Measurements from ENCODE around the gene PLA2G15.

The PLA2G15 gene, protein sequence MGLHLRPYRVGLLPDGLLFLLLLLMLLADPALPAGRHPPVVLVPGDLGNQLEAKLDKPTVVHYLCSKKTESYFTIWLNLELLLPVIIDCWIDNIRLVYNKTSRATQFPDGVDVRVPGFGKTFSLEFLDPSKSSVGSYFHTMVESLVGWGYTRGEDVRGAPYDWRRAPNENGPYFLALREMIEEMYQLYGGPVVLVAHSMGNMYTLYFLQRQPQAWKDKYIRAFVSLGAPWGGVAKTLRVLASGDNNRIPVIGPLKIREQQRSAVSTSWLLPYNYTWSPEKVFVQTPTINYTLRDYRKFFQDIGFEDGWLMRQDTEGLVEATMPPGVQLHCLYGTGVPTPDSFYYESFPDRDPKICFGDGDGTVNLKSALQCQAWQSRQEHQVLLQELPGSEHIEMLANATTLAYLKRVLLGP

DNA sequence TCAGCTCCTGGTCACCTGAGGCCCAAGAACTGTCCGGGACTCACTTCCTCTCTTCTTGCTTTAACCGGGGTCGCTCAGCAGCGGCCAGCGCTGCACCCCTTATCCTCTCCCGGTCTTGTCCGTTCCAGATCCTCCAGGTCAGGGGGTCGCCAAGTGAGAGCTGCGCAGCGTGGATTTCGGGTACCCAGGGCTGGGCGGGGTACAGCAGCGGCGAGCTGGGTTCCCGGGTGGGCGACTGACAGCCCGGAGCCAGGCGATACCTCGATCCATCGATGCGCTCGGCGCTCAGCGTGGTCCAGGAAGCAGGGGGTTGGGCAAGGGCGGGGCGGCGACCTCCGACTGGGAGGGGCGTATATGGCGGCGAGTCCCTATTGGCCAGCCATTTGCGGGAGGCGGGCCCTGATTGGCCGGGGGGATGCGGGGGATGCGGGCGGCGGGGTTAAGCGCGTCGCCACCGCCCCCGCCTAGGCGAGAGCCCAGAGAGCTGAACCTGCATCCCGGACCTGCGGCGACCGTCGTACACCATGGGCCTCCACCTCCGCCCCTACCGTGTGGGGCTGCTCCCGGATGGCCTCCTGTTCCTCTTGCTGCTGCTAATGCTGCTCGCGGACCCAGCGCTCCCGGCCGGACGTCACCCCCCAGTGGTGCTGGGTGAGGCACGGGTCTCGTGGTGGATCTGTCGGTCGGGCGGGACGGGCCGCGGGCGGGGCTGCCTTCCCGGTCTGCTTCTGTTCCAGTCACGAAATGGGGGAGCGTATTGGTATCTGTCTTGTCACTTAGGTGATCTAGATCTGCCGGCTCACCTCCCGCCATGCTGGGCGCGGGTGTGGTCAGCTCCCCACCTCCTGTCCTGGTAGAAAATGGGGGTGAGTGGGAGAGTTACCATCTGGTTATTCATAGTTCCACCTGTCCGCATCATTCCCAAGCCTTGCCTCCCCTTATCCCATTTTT is at the start of gene PLA2G15:
PLA2G15 (plus strand) TSS at position 471 of the 951 bp plus-strand sequence; CDS start at position 525, 54 bp downstream.
- ChIA-PET CTCF (interaction anchor here (1.1 to 2.1 kb wide), 3 partner anchors 16 to 84 kb away, joined by 3 to 9 read pairs (median 8); partner anchors contain the start of gene SLC7A6), POLR2A (ENCODE audit: low non-redundant PET) (interaction anchor here (0.6 to 1.1 kb wide), 2 partner anchors 15 to 19 kb away, joined by 3 to 4 read pairs; partner anchors contain the start of gene SLC7A6)
- H3K27ac ChIP-seq = peak within 1 kb of the TSS; percentile 68
- TF ChIP-seq, protein P1, sequence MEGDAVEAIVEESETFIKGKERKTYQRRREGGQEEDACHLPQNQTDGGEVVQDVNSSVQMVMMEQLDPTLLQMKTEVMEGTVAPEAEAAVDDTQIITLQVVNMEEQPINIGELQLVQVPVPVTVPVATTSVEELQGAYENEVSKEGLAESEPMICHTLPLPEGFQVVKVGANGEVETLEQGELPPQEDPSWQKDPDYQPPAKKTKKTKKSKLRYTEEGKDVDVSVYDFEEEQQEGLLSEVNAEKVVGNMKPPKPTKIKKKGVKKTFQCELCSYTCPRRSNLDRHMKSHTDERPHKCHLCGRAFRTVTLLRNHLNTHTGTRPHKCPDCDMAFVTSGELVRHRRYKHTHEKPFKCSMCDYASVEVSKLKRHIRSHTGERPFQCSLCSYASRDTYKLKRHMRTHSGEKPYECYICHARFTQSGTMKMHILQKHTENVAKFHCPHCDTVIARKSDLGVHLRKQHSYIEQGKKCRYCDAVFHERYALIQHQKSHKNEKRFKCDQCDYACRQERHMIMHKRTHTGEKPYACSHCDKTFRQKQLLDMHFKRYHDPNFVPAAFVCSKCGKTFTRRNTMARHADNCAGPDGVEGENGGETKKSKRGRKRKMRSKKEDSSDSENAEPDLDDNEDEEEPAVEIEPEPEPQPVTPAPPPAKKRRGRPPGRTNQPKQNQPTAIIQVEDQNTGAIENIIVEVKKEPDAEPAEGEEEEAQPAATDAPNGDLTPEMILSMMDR (conservative IDR thresholded peaks at IDR 0.05; ENCODE audit: low read depth) = no peak
- peak; percentile 97 for DNase-seq (ENCODE audit: low spot score)

DNA sequence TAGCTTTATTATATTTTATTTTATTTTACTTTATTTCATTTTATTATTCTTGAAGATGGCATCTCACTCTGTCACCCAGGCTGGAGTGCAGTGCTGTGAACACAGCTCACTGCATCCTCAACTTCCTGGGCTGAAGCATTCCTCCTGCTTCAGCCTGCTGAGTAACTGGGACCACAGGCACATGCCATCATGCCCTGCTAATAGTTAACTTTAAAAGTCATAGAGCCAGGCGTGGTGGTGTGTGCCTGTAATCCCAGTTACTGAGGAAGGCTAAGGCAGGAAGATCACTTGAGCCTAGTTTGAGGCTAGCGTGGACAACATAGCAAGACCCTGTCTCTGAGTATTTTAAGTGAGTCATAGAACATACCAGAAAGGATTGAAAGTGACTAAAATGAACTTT is 47.9 kb upstream of the PLA2G15 start:
- POLR2A ChIA-PET (ENCODE audit: low non-redundant PET) = no interaction called here

DNA sequence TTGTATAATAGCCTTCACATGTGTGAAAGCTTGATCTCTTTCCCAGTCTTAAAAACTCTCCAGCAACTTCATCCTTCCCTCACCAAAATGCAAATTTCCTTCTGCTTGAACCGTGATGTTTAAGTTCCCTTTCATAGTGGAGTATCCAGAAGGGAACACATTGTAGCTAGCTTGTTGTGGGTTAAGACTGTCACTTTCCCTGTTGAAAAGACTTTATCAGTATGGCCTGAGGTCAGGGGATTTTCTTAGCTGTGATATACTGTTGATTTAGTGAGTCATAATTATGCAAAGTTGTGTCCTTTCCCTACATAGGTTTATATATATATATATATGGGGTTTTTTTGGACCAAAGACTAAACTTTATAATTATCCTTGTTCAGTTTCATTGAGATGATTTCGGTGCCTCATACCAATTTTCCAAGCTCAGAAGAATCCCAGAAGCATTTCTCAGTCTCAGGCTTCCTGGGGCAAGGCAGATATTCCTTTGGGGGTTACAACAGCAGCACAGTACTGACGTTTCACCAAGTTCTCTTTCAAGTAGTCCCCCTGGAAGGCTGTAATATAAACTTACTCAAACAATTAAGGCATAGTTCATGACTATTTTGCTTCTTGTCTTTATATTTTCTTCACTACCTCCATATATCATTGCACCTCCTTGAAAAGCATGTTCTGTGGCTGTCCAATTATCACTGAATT is 44.9 kb upstream of the PLA2G15 start:
- POLR2A ChIA-PET (ENCODE audit: low non-redundant PET) = no interaction called here
- CTCF ChIA-PET = interaction anchor here (0.6 kb wide), 1 partner anchor 60 kb away, joined by 7 read pairs; no protein-coding TSS in a partner anchor

More for the DNA sequence above, 47.9 kb upstream of the PLA2G15 start:
- CTCF ChIA-PET = interaction anchor here (0.6 kb wide), 1 partner anchor 1437 kb away, joined by 5 read pairs; no protein-coding TSS in a partner anchor
- TF ChIP-seq, protein P1 (conservative IDR thresholded peaks at IDR 0.05; ENCODE audit: low read depth) = no peak
- no peak overlapping the region for H3K27ac ChIP-seq
- no peak for DNase-seq (ENCODE audit: low spot score)

DNA sequence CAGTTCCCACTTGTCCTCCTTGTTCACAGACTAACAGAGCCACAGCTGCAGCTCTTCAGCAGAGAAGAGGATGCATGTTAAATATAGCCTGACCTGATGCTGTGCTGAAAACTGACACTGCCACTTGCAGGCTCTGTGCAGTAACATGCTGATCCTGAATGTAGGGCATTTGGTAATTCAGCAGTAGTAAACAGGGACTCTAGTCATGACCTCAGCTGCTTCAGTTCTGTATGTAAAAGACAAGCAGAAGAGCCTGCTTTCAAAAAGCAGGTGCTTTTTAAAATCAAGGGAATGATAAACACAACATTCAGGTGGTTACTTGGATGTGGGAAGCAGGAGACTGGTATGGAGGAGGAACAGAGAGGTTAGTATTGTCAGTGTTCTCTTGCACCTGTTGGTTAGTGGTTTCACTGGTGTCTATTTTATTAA is 43.1 kb upstream of the PLA2G15 start:
- ChIA-PET POLR2A (ENCODE audit: low non-redundant PET) (interaction anchor here (0.6 kb wide), 1 partner anchor 26 kb away, joined by 4 read pairs; no protein-coding TSS in a partner anchor), CTCF (interaction anchor here (0.5 kb wide), 1 partner anchor 16 kb away, joined by 3 read pairs; no protein-coding TSS in a partner anchor)
- TF ChIP-seq, protein P1 (conservative IDR thresholded peaks at IDR 0.05; ENCODE audit: low read depth) = no peak
- no peak overlapping the region for H3K27ac ChIP-seq
- no peak for DNase-seq (ENCODE audit: low spot score)

More for the DNA sequence above, 44.9 kb upstream of the PLA2G15 start:
- peak; percentile 19 for DNase-seq (ENCODE audit: low spot score)
- TF ChIP-seq, protein P1 (conservative IDR thresholded peaks at IDR 0.05; ENCODE audit: low read depth) = no peak
- no peak overlapping the region for H3K27ac ChIP-seq

DNA sequence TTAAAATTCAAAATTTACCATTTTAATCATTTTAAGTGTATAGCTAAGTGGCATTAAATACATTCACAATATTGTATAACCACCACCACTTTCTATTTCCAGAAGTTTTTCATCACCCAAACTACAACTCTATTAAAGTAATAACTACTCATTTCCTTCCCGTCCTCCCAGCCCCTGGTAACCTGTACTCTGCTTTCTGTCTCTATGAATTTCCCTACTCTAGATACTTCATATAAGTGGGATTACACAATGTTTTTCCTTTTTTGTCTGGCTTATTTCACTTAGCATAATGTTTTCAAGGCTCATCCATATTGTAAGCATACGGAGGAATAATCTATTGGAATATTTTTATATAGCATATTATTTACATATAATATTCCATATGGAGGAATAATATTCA is 38.9 kb upstream of the PLA2G15 start:
- TF ChIP-seq, protein P1 (conservative IDR thresholded peaks at IDR 0.05; ENCODE audit: low read depth) = no peak
- no peak for DNase-seq (ENCODE audit: low spot score)
- ChIA-PET CTCF (no interaction called here), POLR2A (ENCODE audit: low non-redundant PET) (no interaction called here)
- H3K27ac ChIP-seq = no peak overlapping the region
